DMS114 treated with DMSO at 0.1 percent for 48 hours (cell line): Measurements from ENCODE around the gene ABI2.

Experiments
- DNase-seq: peaks from one replicate; lab custom pipeline; 2025; ENCODE audit not compliant: unreplicated experiment; lab: John Stamatoyannopoulos, UW

ABI2 gene

GRCh38 chr2:203471323-203471722, 143.1 kb downstream of the ABI2 start:
- no peak for DNase-seq

GRCh38 chr2:203476881-203477280, 148.7 kb downstream of the ABI2 start:
- no peak for DNase-seq

DNA sequence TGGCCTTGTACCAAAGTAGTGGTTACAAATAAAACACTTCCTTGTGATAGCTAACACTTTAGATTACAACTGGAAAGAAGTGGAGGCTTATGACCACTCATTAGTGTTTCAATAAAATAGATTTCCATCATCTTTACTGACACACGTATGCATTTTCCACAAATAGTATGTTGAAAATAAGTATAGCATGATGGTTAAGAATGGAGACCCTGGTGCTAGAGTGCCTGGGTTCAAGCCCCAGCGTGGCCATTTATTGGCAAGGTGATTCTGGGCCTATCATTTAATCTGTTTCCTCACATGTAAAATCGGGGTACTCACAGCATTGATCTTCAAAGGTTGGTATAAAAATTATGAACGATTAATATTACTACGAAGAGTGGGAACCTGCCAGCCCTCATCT, 152.4 kb downstream of the ABI2 start:
- DNase-seq, result no peak

DNA sequence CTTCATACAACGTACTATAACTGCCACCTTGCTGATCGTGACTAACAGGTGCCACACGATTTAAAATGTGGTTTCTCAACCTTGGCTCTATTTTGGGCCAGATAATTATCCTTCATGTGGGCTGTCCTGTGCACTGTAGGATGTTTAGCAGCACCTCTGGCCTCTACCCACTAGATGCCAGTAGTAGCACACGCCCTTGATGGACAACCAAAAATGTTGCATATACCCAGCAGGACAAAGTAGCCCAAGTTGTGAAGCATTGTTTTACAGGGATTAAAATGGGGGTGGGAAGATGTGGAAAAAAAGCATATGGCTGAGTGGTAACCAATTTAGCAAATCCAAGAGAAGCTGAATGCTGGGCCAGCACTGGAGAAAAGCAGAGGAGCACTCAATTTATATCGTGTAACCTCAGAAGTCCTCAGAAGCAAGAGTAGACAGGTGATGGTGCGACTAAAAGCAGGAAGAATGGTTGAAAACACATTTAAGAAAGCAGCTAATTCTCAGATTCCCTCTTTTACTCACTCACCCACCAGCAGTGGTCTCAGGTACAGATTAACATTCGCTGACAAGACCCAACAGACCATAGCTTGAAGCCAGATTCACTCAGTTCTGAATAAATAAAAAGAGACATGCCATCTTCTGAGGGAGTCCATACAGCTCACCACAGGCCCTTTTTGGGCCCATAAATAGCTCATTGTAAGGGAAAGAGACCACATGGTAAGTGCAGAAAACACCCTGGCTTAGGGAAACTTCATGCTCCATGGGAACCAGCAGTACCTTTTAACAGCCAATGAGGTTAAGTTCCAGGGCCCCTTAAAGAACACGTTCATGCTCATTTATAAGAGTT, 156.3 kb downstream of the ABI2 start:
- peak; percentile 8 for DNase-seq

DNA sequence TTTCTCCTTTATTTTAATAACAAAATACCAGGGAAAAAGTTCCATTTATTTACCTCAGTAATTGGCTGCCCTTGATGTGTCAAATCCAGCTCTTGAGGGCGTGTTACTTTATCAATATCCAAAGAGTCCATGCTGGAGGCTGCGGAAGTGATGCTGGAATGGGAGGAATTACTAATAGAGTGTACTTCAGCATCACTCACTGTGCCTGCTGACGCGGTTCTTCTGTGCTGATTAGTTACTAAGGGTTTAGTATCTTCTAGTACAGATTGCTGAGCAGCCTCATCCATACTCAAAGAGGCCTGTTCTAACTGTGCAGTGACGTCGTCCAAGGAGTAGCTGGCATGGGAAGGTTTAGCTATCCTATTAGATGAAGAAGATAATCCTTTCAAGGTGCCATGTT, 161.3 kb downstream of the ABI2 start:
- DNase-seq, result no peak

DNA sequence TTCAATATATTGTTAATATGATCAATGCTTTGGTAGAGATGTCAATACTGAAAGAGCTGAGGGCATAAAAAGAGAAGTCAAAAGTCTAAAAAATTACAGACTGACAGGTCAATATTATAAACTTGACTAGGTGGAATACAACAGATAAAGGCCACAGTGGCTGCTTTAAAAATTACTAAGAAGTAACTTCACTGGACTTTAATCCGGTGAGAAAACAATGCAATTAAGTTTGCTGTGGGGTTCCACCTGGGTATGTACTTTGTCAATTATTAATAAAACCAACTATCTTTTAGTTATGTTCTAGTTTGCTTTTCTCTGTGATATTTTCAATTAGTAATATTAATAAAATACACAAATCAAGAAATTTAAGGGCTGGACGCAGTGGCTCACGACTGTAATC, 162.2 kb downstream of the ABI2 start:
- no peak for DNase-seq

GRCh38 chr2:203492965-203493364, 164.8 kb downstream of the ABI2 start:
- DNase-seq, result no peak
